Endothelial cell of umbilical vein (primary cell): ENCODE results near the gene NUP37.

ENCODE experiments used
- EZH2 ChIP-seq: IDR thresholded peaks from 2 replicates; pipeline ENCODE4 v1.6.1; 2012; ENCODE audit warnings: borderline replicate concordance, low read depth, mild to moderate bottlenecking, moderate library complexity, low read length, inconsistent platforms; ENCODE audit not compliant: severe bottlenecking
- GATA2 ChIP-seq: IDR thresholded peaks from 2 replicates; pipeline ENCODE4 v1.7.0; 2011; ENCODE audit warnings: low read depth, mild to moderate bottlenecking, moderate library complexity, mixed read lengths, low read length; ENCODE audit not compliant: insufficient read length, insufficient read depth
- POLR2A ChIP-seq: IDR thresholded peaks from 2 replicates; pipeline ENCODE4 v1.6.1; 2012; ENCODE audit warnings: low read depth, mild to moderate bottlenecking, control low read depth, low read length
- POLR2AphosphoS5 ChIP-seq: IDR thresholded peaks from 2 replicates; pipeline ENCODE4 v1.6.1; 2012; ENCODE audit warnings: low read depth, mild to moderate bottlenecking, control low read depth, low read length, moderate library complexity; ENCODE audit not compliant: insufficient read depth
- TF ChIP-seq, protein P1 (sequence below), 2 donors: IDR thresholded peaks; 1 replicate in 1 of 2; 2 replicates in 1 of 2; pipeline ENCODE4 v1.5.1; 2011; ENCODE audit warnings: low read length in 2 of 2, mild to moderate bottlenecking in 2 of 2, moderate library complexity in 2 of 2, control low read depth in 1 of 2, inconsistent platforms in 1 of 2, low read depth in 1 of 2; ENCODE audit not compliant: insufficient read depth in 1 of 2; ENCODE audit errors: extremely low read depth in 1 of 2
- TF ChIP-seq, protein P2 (sequence below): IDR thresholded peaks from 2 replicates; pipeline ENCODE4 v1.6.1; 2011; ENCODE audit not compliant: insufficient read depth, insufficient read length

DNA sequence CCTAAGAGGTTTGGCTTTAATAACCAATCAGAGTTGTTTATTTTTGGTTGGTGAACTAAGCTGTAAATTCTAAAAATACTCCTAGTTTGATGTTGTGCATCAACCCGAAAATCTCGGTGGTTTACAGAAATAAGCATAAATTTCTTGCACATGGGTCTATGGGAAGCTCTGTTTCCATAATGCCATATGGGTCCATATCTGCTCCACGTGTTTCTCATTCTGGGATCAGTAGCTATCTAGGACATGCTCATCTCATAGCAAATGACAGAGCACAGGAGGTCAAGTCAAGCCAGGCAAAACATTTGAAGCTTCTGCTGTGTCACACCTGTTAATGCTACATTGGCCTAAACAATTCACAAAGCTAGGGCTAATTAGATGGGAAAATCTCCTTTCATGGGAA lies 23.1 kb downstream of the NUP37 start:
- TF ChIP-seq EZH2 (no peak), POLR2A (no peak), POLR2AphosphoS5 (no peak), GATA2 (no peak)
- TF ChIP-seq, protein P1, sequence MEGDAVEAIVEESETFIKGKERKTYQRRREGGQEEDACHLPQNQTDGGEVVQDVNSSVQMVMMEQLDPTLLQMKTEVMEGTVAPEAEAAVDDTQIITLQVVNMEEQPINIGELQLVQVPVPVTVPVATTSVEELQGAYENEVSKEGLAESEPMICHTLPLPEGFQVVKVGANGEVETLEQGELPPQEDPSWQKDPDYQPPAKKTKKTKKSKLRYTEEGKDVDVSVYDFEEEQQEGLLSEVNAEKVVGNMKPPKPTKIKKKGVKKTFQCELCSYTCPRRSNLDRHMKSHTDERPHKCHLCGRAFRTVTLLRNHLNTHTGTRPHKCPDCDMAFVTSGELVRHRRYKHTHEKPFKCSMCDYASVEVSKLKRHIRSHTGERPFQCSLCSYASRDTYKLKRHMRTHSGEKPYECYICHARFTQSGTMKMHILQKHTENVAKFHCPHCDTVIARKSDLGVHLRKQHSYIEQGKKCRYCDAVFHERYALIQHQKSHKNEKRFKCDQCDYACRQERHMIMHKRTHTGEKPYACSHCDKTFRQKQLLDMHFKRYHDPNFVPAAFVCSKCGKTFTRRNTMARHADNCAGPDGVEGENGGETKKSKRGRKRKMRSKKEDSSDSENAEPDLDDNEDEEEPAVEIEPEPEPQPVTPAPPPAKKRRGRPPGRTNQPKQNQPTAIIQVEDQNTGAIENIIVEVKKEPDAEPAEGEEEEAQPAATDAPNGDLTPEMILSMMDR (IDR thresholded peaks at IDR 0.05; ENCODE audit: extremely low read depth in 1 of 2, insufficient read depth in 1 of 2, low read depth in 1 of 2, low read length in 2 of 2): no peak
- TF ChIP-seq, protein P2, sequence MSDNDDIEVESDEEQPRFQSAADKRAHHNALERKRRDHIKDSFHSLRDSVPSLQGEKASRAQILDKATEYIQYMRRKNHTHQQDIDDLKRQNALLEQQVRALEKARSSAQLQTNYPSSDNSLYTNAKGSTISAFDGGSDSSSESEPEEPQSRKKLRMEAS: no peak
